PC-9 (cell line): Measurements from ENCODE around the gene DOCK1.
"Not testable (repeated sequence)": the region's sequence is repeated elsewhere in the genome, so short reads cannot be mapped to it uniquely, and the experiment has no call there.

ENCODE experiments used
- EZH2 ChIP-seq: fragments of 200-600 bp; sonication (generic); IDR thresholded peaks from 2 replicates; pipeline ENCODE4 v1.8.0; 2017; ENCODE audit warnings: antibody characterized with exemption, low read depth
- TF ChIP-seq, protein P1 (sequence below): fragments of 200-600 bp; sonication (generic); conservative IDR thresholded peaks from 2 replicates; pipeline ENCODE4 v1.6.1; 2017; ENCODE audit warnings: mixed run types, antibody characterized with exemption, mild to moderate bottlenecking, moderate library complexity

DNA sequence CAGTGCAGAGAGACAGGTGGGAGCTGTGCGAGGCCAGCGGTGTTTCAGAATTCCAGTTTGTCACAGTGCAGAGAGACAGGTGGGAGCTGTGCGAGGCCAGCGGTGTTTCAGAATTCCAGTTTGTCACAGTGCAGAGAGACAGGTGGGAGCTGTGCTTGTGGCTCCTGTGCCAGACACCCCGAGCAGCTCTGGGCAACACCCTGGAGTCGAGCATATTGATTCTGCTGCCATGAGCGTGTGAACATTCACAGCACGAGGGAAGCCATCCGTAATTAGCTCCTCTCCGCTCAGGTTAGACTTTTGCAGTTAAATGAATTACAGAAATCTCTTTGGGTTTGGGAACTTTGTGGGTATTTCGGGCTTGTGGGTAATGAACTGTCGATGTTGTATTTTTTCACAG lies 11.7 kb downstream of the DOCK1 start:
- TF ChIP-seq, protein P1, sequence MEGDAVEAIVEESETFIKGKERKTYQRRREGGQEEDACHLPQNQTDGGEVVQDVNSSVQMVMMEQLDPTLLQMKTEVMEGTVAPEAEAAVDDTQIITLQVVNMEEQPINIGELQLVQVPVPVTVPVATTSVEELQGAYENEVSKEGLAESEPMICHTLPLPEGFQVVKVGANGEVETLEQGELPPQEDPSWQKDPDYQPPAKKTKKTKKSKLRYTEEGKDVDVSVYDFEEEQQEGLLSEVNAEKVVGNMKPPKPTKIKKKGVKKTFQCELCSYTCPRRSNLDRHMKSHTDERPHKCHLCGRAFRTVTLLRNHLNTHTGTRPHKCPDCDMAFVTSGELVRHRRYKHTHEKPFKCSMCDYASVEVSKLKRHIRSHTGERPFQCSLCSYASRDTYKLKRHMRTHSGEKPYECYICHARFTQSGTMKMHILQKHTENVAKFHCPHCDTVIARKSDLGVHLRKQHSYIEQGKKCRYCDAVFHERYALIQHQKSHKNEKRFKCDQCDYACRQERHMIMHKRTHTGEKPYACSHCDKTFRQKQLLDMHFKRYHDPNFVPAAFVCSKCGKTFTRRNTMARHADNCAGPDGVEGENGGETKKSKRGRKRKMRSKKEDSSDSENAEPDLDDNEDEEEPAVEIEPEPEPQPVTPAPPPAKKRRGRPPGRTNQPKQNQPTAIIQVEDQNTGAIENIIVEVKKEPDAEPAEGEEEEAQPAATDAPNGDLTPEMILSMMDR: not testable (repeated sequence)
- not testable (repeated sequence) for TF ChIP-seq EZH2
